ENCODE data around the gene ALOXE3.
A peak's percentile ranks its signal among the peaks of the same experiment; 100 is the strongest.

The ALOXE3 gene

DNA sequence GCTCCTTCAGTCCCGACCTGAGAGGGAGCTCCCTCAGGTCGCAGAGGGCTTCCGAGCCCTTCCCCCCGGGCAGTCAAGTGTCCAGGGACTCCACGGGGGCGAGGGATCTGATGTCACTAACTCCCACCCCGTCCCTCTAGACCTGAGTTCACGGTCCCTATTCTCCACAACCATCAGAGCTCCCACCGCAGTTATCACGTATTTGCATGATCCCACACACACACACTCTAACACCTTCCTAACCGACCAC is 37.6 kb upstream of the ALOXE3 start:
- H3K4me3 ChIP-seq (ENCODE audit: low read depth, low read length), result peak overlapping the region; percentile 59
- DNase-seq (ENCODE audit: low read depth), result no peak
- TF ChIP-seq, protein P1, sequence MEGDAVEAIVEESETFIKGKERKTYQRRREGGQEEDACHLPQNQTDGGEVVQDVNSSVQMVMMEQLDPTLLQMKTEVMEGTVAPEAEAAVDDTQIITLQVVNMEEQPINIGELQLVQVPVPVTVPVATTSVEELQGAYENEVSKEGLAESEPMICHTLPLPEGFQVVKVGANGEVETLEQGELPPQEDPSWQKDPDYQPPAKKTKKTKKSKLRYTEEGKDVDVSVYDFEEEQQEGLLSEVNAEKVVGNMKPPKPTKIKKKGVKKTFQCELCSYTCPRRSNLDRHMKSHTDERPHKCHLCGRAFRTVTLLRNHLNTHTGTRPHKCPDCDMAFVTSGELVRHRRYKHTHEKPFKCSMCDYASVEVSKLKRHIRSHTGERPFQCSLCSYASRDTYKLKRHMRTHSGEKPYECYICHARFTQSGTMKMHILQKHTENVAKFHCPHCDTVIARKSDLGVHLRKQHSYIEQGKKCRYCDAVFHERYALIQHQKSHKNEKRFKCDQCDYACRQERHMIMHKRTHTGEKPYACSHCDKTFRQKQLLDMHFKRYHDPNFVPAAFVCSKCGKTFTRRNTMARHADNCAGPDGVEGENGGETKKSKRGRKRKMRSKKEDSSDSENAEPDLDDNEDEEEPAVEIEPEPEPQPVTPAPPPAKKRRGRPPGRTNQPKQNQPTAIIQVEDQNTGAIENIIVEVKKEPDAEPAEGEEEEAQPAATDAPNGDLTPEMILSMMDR (IDR thresholded peaks at IDR 0.05; ENCODE audit: low read depth, low read length), result no peak
- TF ChIP-seq POLR2A (IDR thresholded peaks at IDR 0.05; ENCODE audit: extremely low read depth, insufficient read length) (no peak), MYC (IDR thresholded peaks at IDR 0.05; ENCODE audit: low read depth, low read length) (no peak)
- TF ChIP-seq, protein P2, sequence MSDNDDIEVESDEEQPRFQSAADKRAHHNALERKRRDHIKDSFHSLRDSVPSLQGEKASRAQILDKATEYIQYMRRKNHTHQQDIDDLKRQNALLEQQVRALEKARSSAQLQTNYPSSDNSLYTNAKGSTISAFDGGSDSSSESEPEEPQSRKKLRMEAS (IDR thresholded peaks at IDR 0.05; ENCODE audit: low read depth, low read length), result no peak

DNA sequence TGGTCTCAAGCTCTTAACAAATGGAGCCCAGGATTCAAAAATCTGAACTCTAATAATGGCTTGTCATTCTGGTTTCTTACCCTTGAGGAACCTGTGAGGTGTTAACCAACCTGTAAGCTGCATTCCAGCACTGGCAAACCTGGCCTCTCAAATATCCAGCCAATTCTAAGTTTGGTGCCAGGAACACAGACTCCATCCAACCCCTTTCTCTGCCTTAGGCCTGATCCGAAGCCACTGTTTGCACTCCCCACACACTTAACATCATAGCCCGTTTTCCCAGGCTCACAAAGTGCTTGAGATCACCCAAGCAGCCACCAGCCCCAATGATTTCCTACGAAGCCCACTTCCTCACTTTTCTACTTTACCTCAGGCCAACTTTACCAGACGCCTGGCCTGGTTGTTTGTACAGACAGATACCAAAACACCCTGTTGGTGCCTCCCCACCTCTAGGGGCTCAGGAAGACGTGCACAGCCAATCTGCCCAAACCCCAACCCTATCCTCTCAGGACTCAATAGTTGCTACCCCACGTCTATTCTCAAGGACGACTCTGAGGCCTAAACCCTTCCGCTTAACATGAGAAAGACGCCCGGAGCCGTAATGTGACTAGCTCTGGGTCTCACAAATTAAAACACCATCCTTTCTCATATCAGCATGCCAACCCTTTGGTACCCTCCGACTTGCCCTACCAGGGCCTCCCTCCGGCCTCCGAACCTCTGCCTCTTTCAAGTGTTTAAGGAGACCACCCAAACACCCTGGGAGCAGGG is 37.1 kb upstream of the ALOXE3 start:
- DNase-seq (ENCODE audit: low read depth), result no peak
- TF ChIP-seq POLR2A (IDR thresholded peaks at IDR 0.05; ENCODE audit: extremely low read depth, insufficient read length) (no peak), MYC (IDR thresholded peaks at IDR 0.05; ENCODE audit: low read depth, low read length) (no peak)
- TF ChIP-seq, protein P2 (IDR thresholded peaks at IDR 0.05; ENCODE audit: low read depth, low read length), result no peak
- TF ChIP-seq, protein P1 (IDR thresholded peaks at IDR 0.05; ENCODE audit: low read depth, low read length), result no peak
- H3K4me3 ChIP-seq (ENCODE audit: low read depth, low read length), result peak overlapping the region; percentile 59

DNA sequence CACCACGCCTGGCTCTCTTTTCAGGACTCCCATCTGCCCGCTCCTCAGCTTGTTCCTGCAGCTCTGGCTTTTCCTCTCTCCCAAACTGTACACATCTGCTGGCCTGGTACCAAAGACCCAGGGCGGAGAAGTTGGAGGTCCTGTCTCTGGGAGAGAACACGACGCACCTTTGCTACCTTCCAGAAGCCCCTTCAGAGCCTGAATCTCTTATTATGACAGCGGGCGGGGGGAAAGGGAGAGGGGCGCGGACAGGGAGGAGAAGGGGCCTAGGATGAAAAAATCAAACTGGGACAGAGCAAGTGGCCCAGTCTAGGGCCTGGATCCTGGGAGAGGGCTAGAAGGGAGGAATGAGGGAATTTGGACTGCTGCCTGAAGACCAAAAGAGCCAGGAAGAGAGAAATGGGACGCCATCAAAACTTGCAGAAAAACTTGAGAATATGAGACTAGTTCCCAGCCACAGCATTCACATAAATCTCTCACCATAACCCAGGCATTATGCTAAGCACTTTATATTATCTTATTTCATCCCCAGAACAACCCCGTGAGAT is 36.4 kb upstream of the ALOXE3 start:
- TF ChIP-seq POLR2A (IDR thresholded peaks at IDR 0.05; ENCODE audit: extremely low read depth, insufficient read length) (no peak), MYC (IDR thresholded peaks at IDR 0.05; ENCODE audit: low read depth, low read length) (no peak)
- TF ChIP-seq, protein P2 (IDR thresholded peaks at IDR 0.05; ENCODE audit: low read depth, low read length), result no peak
- TF ChIP-seq, protein P1 (IDR thresholded peaks at IDR 0.05; ENCODE audit: low read depth, low read length), result no peak
- DNase-seq (ENCODE audit: low read depth), result no peak
- no peak overlapping the region for H3K4me3 ChIP-seq (ENCODE audit: low read depth, low read length)

DNA sequence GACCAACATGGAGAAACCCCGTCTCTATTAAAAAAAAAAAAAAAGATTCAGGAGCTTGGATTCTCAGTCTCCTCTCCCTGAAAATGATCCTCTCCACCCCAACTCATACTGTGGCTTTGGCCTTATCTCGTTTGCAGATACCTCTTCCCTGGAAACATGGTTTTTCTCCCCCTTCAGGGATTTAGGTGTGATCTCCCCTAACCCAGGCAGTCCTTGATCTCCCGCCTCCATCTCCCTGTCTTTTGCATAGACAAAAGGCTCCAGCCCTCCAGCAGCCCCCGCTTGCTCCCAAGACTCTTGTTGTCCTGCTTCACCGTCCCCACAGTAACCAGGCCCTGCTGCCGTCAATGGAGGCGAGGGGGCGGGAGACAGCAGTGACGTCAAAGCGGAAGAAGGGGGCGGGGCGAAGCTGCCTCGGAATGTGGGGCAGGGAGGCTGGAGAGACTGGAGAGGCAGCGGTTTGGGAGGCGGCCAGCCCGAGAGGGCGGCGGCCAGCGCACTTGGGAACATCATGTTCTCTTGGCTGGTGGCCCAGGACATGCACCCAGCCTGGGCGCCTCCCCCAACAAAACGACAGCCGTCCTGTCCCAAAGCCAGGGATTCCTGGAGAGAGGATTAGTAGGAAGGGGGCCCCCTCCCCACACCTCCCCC is 35.8 kb upstream of the ALOXE3 start:
- H3K4me3 ChIP-seq (ENCODE audit: low read depth, low read length), result no peak overlapping the region
- TF ChIP-seq, protein P2 (IDR thresholded peaks at IDR 0.05; ENCODE audit: low read depth, low read length), result no peak
- TF ChIP-seq, protein P1 (IDR thresholded peaks at IDR 0.05; ENCODE audit: low read depth, low read length), result no peak
- TF ChIP-seq MYC (IDR thresholded peaks at IDR 0.05; ENCODE audit: low read depth, low read length) (no peak), POLR2A (IDR thresholded peaks at IDR 0.05; ENCODE audit: extremely low read depth, insufficient read length) (no peak)
- peak; percentile 78 for DNase-seq (ENCODE audit: low read depth)

DNA sequence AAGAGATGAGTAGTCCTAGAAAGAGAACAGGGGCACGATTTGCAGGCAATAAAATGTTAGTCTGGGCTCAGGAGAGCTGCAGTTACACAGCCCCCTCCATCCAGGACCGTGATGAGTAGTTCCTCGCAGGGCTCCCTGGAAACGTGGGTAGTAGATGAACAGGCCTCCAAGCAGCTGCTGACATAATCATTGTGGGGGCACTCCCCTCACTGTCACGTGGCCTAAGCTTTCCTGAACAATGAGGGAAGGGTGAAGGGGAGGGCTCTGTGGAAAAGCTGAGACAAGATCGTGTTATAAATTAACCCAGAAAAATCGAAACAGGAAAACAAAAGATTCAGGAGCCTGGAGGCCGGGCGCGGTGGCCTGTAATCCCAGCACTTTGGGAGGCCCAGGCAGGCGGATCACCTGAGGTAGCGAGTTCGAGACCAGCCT is 35.2 kb upstream of the ALOXE3 start:
- TF ChIP-seq MYC (IDR thresholded peaks at IDR 0.05; ENCODE audit: low read depth, low read length), result no peak
- TF ChIP-seq, protein P2 (IDR thresholded peaks at IDR 0.05; ENCODE audit: low read depth, low read length), result peak; percentile 20; the same call in 1 of the 2 replicates
- TF ChIP-seq POLR2A (IDR thresholded peaks at IDR 0.05; ENCODE audit: extremely low read depth, insufficient read length), result no peak
- TF ChIP-seq, protein P1 (IDR thresholded peaks at IDR 0.05; ENCODE audit: low read depth, low read length), result no peak
- H3K4me3 ChIP-seq (ENCODE audit: low read depth, low read length), result no peak overlapping the region
- peak; percentile 47 for DNase-seq (ENCODE audit: low read depth)
